Smooth muscle cell (in vitro differentiated cells): ENCODE measurements around the gene FOXI1. TPM values are rescaled to one million over a fixed set of nuclear protein-coding genes. Genes with fewer than 3 reads are reported as not detected.

ENCODE experiments used
- DNase-seq: peaks from one replicate; lab custom pipeline; 2025; ENCODE audit not compliant: unreplicated experiment; lab: John Stamatoyannopoulos, UW
- H2AFZ ChIP-seq: fragments of 200-600 bp; sonication (generic); 2 replicates; pipeline ENCODE4 v1.6.0; 2016; ENCODE audit warnings: antibody characterized with exemption, low read depth, mild to moderate bottlenecking
- H3F3A ChIP-seq: fragments of 200-600 bp; sonication (generic); 2 replicates; pipeline ENCODE4 v1.6.0; 2017; ENCODE audit warnings: antibody characterized with exemption, low read depth
- H3K27ac ChIP-seq: fragments of 200-600 bp; sonication (generic); 2 replicates; pipeline ENCODE4 v1.5.1; 2016; ENCODE audit warnings: low read depth, mild to moderate bottlenecking
- H3K27me3 ChIP-seq: fragments of 200-600 bp; sonication (generic); 2 replicates; pipeline ENCODE4 v1.6.1; 2016; ENCODE audit warnings: low read depth, mild to moderate bottlenecking
- H3K36me3 ChIP-seq: fragments of 200-600 bp; sonication (generic); 2 replicates; pipeline ENCODE4 v1.5.1; 2016; ENCODE audit warnings: low read depth
- H3K4me1 ChIP-seq: fragments of 200-600 bp; sonication (generic); 2 replicates; pipeline ENCODE4 v1.5.1; 2016; ENCODE audit warnings: low read depth
- H3K4me2 ChIP-seq: fragments of 200-600 bp; sonication (generic); 2 replicates; pipeline ENCODE4 v1.6.0; 2016; ENCODE audit warnings: mild to moderate bottlenecking
- H3K4me3 ChIP-seq: fragments of 200-600 bp; sonication (generic); 2 replicates; pipeline ENCODE4 v1.5.1; 2016; ENCODE audit warnings: mild to moderate bottlenecking
- H3K79me2 ChIP-seq: fragments of 200-600 bp; sonication (generic); 2 replicates; pipeline ENCODE4 v1.6.0; 2016; ENCODE audit warnings: low read depth, mild to moderate bottlenecking
- H3K9ac ChIP-seq: fragments of 200-600 bp; sonication (generic); 2 replicates; pipeline ENCODE4 v1.6.0; 2016; ENCODE audit warnings: low read depth
- H3K9me3 ChIP-seq: fragments of 200-600 bp; sonication (generic); replicated peaks from 2 replicates; pipeline ENCODE4 v1.5.1; 2016; ENCODE audit warnings: low read depth
- H4K20me1 ChIP-seq: fragments of 200-600 bp; sonication (generic); 2 replicates; pipeline ENCODE4 v1.6.0; 2016; ENCODE audit warnings: low read depth
- WGBS: methylation state at CpG from one replicate; pipeline ENCODE4 v1.1.7; 2016; ENCODE audit warnings: low lambda C conversion rate; 5-methylcytosine and 5-hydroxymethylcytosine counted together
- polyA plus RNA-seq: library from polyadenylated mRNA; unstranded; fragments of >200 nt; fragmentation: Nextera tagmentation; extraction: Ambion mirVana; gene quantifications from 2 replicates; pipeline ENCODE4 v1.2.1, GENCODE V29; 2016
- total RNA-seq: library from RNA; depleted of rRNA; stranded (reverse); fragments of >200 nt; gene quantifications from 2 replicates; pipeline ENCODE4 v1.2.3, GENCODE V29; 2014
- TF ChIP-seq, protein P1 (sequence below): fragments of 200-600 bp; sonication (generic); IDR thresholded peaks from 2 replicates; pipeline ENCODE4 v1.5.1; 2017; ENCODE audit warnings: borderline replicate concordance, mild to moderate bottlenecking, antibody characterized with exemption; ENCODE audit not compliant: insufficient read depth, poor library complexity, severe bottlenecking

FOXI1 gene
- total and polyA plus RNA-seq, 2 experiments from 2014 or later = not detected

DNA sequence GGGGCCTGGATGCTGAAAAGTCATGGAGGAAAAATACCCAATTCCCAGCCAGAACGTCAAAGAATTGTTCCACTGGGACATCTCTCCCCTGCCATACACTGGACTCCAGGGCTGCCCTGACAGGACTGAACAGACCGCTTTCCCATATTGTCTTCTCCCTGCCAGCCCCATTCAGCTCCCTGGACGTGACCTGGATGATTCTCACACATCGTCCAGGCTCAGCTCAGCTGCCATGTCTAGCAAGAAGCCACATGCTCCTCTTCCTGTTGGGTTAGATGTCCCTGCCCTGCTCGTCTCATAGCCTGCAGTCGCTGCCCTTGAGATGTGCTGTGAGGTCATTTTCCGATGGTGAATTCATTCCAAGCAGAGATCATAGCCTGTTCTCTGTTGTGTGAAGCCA, 37.4 kb downstream of the FOXI1 start:
- no peak overlapping the region for H2AFZ ChIP-seq
- no peak for DNase-seq
- 82% methylated on average over 7 of the region's 7 CpGs for WGBS
- no peak overlapping the region for H3K4me2 ChIP-seq
- no peaks in the 10 kb centered on the region for H3K79me2 ChIP-seq
- no peaks in the 10 kb centered on the region for H4K20me1 ChIP-seq
- no peaks in the 10 kb centered on the region for H3K9me3 ChIP-seq
- H3F3A ChIP-seq = no peaks in the 10 kb centered on the region
- H3K27me3 ChIP-seq = peaks cover 7% of the 10 kb centered on the region
- TF ChIP-seq, protein P1, sequence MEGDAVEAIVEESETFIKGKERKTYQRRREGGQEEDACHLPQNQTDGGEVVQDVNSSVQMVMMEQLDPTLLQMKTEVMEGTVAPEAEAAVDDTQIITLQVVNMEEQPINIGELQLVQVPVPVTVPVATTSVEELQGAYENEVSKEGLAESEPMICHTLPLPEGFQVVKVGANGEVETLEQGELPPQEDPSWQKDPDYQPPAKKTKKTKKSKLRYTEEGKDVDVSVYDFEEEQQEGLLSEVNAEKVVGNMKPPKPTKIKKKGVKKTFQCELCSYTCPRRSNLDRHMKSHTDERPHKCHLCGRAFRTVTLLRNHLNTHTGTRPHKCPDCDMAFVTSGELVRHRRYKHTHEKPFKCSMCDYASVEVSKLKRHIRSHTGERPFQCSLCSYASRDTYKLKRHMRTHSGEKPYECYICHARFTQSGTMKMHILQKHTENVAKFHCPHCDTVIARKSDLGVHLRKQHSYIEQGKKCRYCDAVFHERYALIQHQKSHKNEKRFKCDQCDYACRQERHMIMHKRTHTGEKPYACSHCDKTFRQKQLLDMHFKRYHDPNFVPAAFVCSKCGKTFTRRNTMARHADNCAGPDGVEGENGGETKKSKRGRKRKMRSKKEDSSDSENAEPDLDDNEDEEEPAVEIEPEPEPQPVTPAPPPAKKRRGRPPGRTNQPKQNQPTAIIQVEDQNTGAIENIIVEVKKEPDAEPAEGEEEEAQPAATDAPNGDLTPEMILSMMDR = no peak
- no peaks in the 10 kb centered on the region for H3K36me3 ChIP-seq
- no peak overlapping the region for H3K27ac ChIP-seq
- no peaks in the 10 kb centered on the region for H3K4me1 ChIP-seq
- no peak overlapping the region for H3K9ac ChIP-seq
- H3K4me3 ChIP-seq = no peak overlapping the region

DNA sequence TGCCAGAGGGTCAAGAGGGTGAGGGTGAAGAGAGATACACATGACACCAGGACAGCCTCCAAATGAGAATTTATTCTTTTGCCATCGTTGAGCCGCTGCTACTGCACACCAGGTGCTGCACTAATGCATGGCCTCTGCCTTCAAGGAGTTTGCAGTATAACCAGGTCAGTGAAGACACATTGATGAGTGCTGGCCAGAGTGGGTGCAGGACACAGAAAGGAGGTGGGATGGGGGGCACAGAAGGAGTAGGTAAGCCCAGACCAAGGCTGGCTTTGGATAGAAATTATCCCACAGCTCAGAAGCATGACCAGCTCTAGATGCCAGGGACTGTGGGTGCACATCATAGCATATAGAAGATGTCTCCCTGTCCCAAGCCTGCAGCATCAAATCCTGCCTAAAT, 38.0 kb downstream of the FOXI1 start:
- Histone ChIP-seq H3K79me2 (no peaks in the 10 kb centered on the region), H3F3A (no peaks in the 10 kb centered on the region), H2AFZ (no peak overlapping the region), H4K20me1 (no peaks in the 10 kb centered on the region), H3K27ac (no peak overlapping the region), H3K9me3 (no peaks in the 10 kb centered on the region), H3K9ac (no peak overlapping the region), H3K4me3 (no peak overlapping the region), H3K4me2 (no peak overlapping the region), H3K4me1 (no peaks in the 10 kb centered on the region), H3K36me3 (no peaks in the 10 kb centered on the region), H3K27me3 (peaks cover 8% of the 10 kb centered on the region)
- no peak for DNase-seq
- 98% methylated on average over 2 of the region's 2 CpGs for WGBS
- TF ChIP-seq, protein P1 = no peak

DNA sequence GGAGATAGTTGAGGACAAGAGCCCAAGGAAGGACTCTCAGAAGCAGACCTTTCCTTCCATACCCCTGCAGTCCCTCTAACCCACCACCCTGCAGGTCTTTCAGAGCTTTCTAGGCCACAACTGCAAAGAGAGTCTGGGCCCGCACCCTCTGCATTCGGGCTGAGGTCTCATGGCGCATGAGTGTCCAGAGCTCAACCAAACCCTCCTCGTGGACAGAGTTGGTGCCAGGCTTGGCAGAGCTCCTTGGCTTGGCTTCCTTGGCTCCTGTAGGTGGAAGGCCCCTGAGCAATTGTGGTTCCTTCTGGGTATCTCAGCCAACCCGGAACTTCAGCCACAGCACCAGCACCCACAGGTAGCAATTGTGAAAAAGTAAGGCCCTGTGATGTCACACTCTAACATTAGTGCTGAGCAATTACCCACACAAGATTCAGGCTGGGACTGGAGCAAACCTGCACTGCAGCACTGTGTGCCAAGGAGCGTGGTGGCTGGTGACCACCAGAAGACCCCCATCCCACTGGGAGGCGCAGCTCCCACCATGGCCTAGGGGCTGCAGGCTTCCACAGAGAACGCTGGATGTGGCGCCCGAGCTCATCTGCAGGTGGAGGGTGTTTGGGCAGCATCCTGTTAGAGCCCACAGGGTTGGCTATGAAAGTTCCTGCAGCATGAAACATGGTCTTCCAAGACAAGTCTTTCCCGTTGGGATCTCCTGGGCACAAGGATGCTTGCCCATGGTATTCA, 38.8 kb downstream of the FOXI1 start:
- H3K9me3 ChIP-seq = no peaks in the 10 kb centered on the region
- H3K4me2 ChIP-seq = no peak overlapping the region
- no peaks in the 10 kb centered on the region for H3F3A ChIP-seq
- H3K27me3 ChIP-seq = peaks cover 8% of the 10 kb centered on the region
- TF ChIP-seq, protein P1 = no peak
- H3K4me1 ChIP-seq = no peaks in the 10 kb centered on the region
- no peak overlapping the region for H3K9ac ChIP-seq
- H3K27ac ChIP-seq = no peak overlapping the region
- H2AFZ ChIP-seq = no peak overlapping the region
- no peak overlapping the region for H3K4me3 ChIP-seq
- no peaks in the 10 kb centered on the region for H4K20me1 ChIP-seq
- H3K36me3 ChIP-seq = no peaks in the 10 kb centered on the region
- H3K79me2 ChIP-seq = no peaks in the 10 kb centered on the region
- 88% methylated on average over 11 of the region's 11 CpGs for WGBS
- no peak for DNase-seq

DNA sequence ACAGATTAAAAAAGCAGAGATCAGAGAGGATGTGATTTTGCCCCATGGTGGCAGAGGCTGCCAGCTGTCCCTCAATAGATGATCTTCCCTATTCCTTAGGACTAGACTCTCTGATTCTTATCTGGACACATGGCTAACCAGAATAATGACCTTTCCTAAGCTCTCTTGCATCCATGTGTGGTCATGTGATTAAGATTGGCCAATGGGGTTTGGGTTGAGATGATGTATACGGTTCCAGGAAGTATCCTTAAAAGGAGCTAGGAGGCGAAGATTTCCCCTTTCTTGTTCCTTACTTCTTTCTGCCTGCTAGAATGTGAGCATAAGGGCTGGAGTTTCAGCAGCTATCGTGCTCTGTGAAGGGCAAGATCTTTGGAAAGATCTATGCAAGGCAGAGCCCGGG, 39.8 kb downstream of the FOXI1 start:
- Histone ChIP-seq H3K79me2 (no peaks in the 10 kb centered on the region), H3K27me3 (peaks cover 8% of the 10 kb centered on the region), H3K36me3 (no peaks in the 10 kb centered on the region), H3F3A (no peaks in the 10 kb centered on the region), H3K4me3 (no peak overlapping the region), H3K4me2 (no peak overlapping the region), H3K9me3 (no peaks in the 10 kb centered on the region), H3K9ac (no peak overlapping the region), H2AFZ (no peak overlapping the region), H3K27ac (no peak overlapping the region), H3K4me1 (no peaks in the 10 kb centered on the region), H4K20me1 (no peaks in the 10 kb centered on the region)
- TF ChIP-seq, protein P1 = no peak
- 92% methylated on average over 4 of the region's 4 CpGs for WGBS
- no peak for DNase-seq
